ENCODE measurements around the gene LAPTM4A. TPM values are rescaled to one million over a fixed set of nuclear protein-coding genes. Genes with fewer than 3 reads are reported as not detected.
"Not testable (repeated sequence)": the region's sequence is repeated elsewhere in the genome, so short reads cannot be mapped to it uniquely, and the experiment has no call there.

The LAPTM4A gene
- total RNA-seq, 2 donors from 2014 or later, result 181 to 200 TPM

- Histone ChIP-seq H3K4me3 (no peak overlapping the region), H3K4me1 (ENCODE audit: control insufficient read depth in 1 of 2, low read depth in 2 of 2) (no peaks in the 10 kb centered on the region), H3K27ac (no peak overlapping the region), H3K36me3 (no peaks in the 10 kb centered on the region), H3K27me3 (replicated peaks; ENCODE audit: insufficient read depth) (no peaks in the 10 kb centered on the region), H3K9me3 (no peaks in the 10 kb centered on the region)
- ATAC-seq (ENCODE audit: insufficient number of reproducible peaks, low FRiP score, low read depth) (no peak), DNase-seq (ENCODE audit: low spot score) (no peak)
- no peak for TF ChIP-seq CTCF (IDR thresholded peaks at IDR 0.05)
These were observed 29.0 kb upstream of the LAPTM4A start for GRCh38 chr2:20080428-20080827.

GRCh38 chr2:20079546-20080115, 28.2 kb upstream of the LAPTM4A start:
- no peak for TF ChIP-seq CTCF (IDR thresholded peaks at IDR 0.05)
- H3K27ac ChIP-seq, result no peak overlapping the region
- DNase-seq (ENCODE audit: low spot score), result no peak
- no peaks in the 10 kb centered on the region for H3K9me3 ChIP-seq
- H3K27me3 ChIP-seq (replicated peaks; ENCODE audit: insufficient read depth), result no peaks in the 10 kb centered on the region
- no peak overlapping the region for H3K4me3 ChIP-seq
- no peaks in the 10 kb centered on the region for H3K36me3 ChIP-seq
- ATAC-seq (ENCODE audit: insufficient number of reproducible peaks, low FRiP score, low read depth), result no peak
- no peaks in the 10 kb centered on the region for H3K4me1 ChIP-seq (ENCODE audit: control insufficient read depth in 1 of 2, low read depth in 2 of 2)

GRCh38 chr2:20077411-20077940, 26.0 kb upstream of the LAPTM4A start:
- H3K9me3 ChIP-seq, result no peaks in the 10 kb centered on the region
- H3K27me3 ChIP-seq (replicated peaks; ENCODE audit: insufficient read depth), result no peaks in the 10 kb centered on the region
- DNase-seq (ENCODE audit: low spot score) (no peak), ATAC-seq (ENCODE audit: insufficient number of reproducible peaks, low FRiP score, low read depth) (no peak)
- H3K4me3 ChIP-seq, result no peak overlapping the region
- TF ChIP-seq CTCF (IDR thresholded peaks at IDR 0.05), result no peak
- H3K36me3 ChIP-seq, result no peaks in the 10 kb centered on the region
- H3K4me1 ChIP-seq (ENCODE audit: control insufficient read depth in 1 of 2, low read depth in 2 of 2), result no peaks in the 10 kb centered on the region
- no peak overlapping the region for H3K27ac ChIP-seq

- no peaks in the 10 kb centered on the region for H3K27me3 ChIP-seq (replicated peaks; ENCODE audit: insufficient read depth)
- no peak overlapping the region for H3K27ac ChIP-seq
- H3K4me1 ChIP-seq (ENCODE audit: control insufficient read depth in 1 of 2, low read depth in 2 of 2), result peaks cover 0 to 5% of the 10 kb centered on the region in 2 donors
- H3K4me3 ChIP-seq, result no peak overlapping the region
- no peak for ATAC-seq (ENCODE audit: insufficient number of reproducible peaks, low FRiP score, low read depth)
- no peaks in the 10 kb centered on the region for H3K36me3 ChIP-seq
- TF ChIP-seq CTCF (IDR thresholded peaks at IDR 0.05), result no peak
- no peaks in the 10 kb centered on the region for H3K9me3 ChIP-seq
- DNase-seq (ENCODE audit: low spot score), result no peak
These were observed 25.3 kb upstream of the LAPTM4A start for GRCh38 chr2:20076757-20077156.

- no peak overlapping the region for H3K27ac ChIP-seq
- no peaks in the 10 kb centered on the region for H3K9me3 ChIP-seq
- H3K4me1 ChIP-seq (ENCODE audit: control insufficient read depth in 1 of 2, low read depth in 2 of 2), result peaks cover 4 to 12% of the 10 kb centered on the region in 2 donors
- no peak for TF ChIP-seq CTCF (IDR thresholded peaks at IDR 0.05)
- no peaks in the 10 kb centered on the region for H3K27me3 ChIP-seq (replicated peaks; ENCODE audit: insufficient read depth)
- no peaks in the 10 kb centered on the region for H3K36me3 ChIP-seq
- H3K4me3 ChIP-seq, result no peak overlapping the region
- DNase-seq (ENCODE audit: low spot score), result no peak
- no peak for ATAC-seq (ENCODE audit: insufficient number of reproducible peaks, low FRiP score, low read depth)
These were observed 23.5 kb upstream of the LAPTM4A start for GRCh38 chr2:20074901-20075300.

GRCh38 chr2:20074046-20074648, 22.7 kb upstream of the LAPTM4A start:
- not testable (repeated sequence) for H3K36me3 ChIP-seq; H3K27ac ChIP-seq; H3K27me3 ChIP-seq (replicated peaks; ENCODE audit: insufficient read depth); H3K9me3 ChIP-seq; H3K4me3 ChIP-seq; ATAC-seq (ENCODE audit: insufficient number of reproducible peaks, low FRiP score, low read depth); DNase-seq (ENCODE audit: low spot score)
- peaks cover 4 to 12% of the 10 kb centered on the region in 2 donors for H3K4me1 ChIP-seq (ENCODE audit: control insufficient read depth in 1 of 2, low read depth in 2 of 2)

Data from thoracic aorta (tissue), 2 donors.